SK-N-SH (cell line): Measurements from ENCODE around the gene IWS1.

Experiments
- CTCF ChIP-seq: fragments of 200-600 bp; sonication (generic); IDR thresholded peaks from 2 replicates; pipeline ENCODE4 v1.6.1; 2017; ENCODE audit warnings: antibody characterized with exemption, mild to moderate bottlenecking, moderate library complexity
- FOSL2 ChIP-seq: IDR thresholded peaks from 2 replicates; pipeline ENCODE4 v1.4.0; 2012; ENCODE audit warnings: low read depth, mild to moderate bottlenecking, moderate library complexity, borderline replicate concordance
- FOXM1 ChIP-seq: IDR thresholded peaks from 2 replicates; pipeline ENCODE4 v1.4.0; 2012; ENCODE audit warnings: low read depth, mild to moderate bottlenecking
- MAX ChIP-seq: IDR thresholded peaks from 2 replicates; pipeline ENCODE4 v1.4.0; 2012; ENCODE audit warnings: low read depth
- MXI1 ChIP-seq: IDR thresholded peaks from 2 replicates; pipeline ENCODE4 v1.6.1; 2012; ENCODE audit warnings: mild to moderate bottlenecking, low read depth, low read length, improper control_type of control experiment
- NRF1 ChIP-seq: IDR thresholded peaks from 2 replicates; pipeline ENCODE4 v1.6.1; 2012; ENCODE audit warnings: low read depth, mild to moderate bottlenecking, low read length
- RAD21 ChIP-seq: IDR thresholded peaks from 2 replicates; pipeline ENCODE4 v1.6.1; 2012; ENCODE audit warnings: mild to moderate bottlenecking, low read length
- RCOR1 ChIP-seq: fragments of 150-350 bp; IDR thresholded peaks from 2 replicates; pipeline ENCODE4 v1.6.1; 2017; ENCODE audit warnings: antibody characterized with exemption, low read length
- SMC3 ChIP-seq: IDR thresholded peaks from 2 replicates; pipeline ENCODE4 v1.6.1; 2012; ENCODE audit warnings: low read depth, low read length, improper control_type of control experiment
- TAF1 ChIP-seq: IDR thresholded peaks from 2 replicates; pipeline ENCODE4 v1.6.1; 2012; ENCODE audit warnings: low read depth, mild to moderate bottlenecking, low read length, moderate library complexity, borderline replicate concordance
- TEAD4 ChIP-seq: IDR thresholded peaks from 2 replicates; pipeline ENCODE4 v1.4.0; 2012; ENCODE audit warnings: mild to moderate bottlenecking, borderline replicate concordance; ENCODE audit not compliant: insufficient read depth
- USF1 ChIP-seq: IDR thresholded peaks from 2 replicates; pipeline ENCODE4 v1.4.0; 2012; ENCODE audit warnings: low read depth, borderline replicate concordance

- TF ChIP-seq SMC3 (no peak), CTCF (no peak), FOXM1 (no peak), RAD21 (no peak), FOSL2 (no peak), NRF1 (no peak), RCOR1 (no peak), TAF1 (no peak), MXI1 (no peak), USF1 (no peak), MAX (no peak), TEAD4 (no peak)
These were observed 6.0 kb upstream of the IWS1 start for GRCh38 chr2:127532296-127532695.
